Measurements from ENCODE around the gene BRAT1.

Gene BRAT1

DNA sequence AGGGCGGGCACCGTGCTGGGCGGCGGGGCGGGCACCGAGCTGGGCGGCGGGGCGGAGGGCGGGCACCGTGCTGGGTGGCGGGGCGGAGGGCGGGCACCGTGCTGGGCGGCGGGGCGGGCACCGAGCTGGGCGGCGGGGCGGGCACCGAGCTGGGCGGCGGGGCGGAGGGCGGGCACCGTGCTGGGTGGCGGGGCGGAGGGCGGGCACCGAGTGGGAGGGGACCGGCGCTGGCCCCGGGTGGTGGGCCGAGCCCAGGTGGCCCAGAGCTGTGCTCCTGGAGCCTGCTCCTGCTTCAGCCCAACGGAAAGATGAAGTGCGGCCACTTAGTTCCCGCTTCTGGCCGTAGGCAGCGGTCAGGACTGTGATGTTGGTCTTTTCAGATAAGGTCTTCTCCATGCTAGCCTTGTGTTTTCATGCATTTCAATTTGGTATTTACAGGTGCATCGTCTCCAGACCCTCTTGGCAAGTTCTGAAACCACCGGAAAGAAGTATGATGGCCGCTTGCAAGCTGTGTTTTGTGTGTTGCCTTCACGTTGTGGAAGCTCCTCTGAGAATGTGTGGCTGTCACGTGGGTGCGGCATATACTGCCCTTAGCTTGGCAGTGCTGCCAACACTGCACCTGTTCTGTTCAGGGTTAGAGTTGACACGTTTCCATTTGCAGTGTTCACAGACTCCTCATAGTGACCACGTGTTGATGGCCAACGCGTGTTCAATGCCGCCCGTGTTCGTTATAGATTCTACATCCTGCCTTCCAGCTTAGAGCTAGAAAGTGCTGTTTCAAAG, 28.7 kb upstream of the BRAT1 start:
- no peak overlapping the region for H3K4me3 ChIP-seq (ENCODE audit: low read depth, low read length)
- DNase-seq (ENCODE audit: low read depth), result no peak
- TF ChIP-seq, protein P1, sequence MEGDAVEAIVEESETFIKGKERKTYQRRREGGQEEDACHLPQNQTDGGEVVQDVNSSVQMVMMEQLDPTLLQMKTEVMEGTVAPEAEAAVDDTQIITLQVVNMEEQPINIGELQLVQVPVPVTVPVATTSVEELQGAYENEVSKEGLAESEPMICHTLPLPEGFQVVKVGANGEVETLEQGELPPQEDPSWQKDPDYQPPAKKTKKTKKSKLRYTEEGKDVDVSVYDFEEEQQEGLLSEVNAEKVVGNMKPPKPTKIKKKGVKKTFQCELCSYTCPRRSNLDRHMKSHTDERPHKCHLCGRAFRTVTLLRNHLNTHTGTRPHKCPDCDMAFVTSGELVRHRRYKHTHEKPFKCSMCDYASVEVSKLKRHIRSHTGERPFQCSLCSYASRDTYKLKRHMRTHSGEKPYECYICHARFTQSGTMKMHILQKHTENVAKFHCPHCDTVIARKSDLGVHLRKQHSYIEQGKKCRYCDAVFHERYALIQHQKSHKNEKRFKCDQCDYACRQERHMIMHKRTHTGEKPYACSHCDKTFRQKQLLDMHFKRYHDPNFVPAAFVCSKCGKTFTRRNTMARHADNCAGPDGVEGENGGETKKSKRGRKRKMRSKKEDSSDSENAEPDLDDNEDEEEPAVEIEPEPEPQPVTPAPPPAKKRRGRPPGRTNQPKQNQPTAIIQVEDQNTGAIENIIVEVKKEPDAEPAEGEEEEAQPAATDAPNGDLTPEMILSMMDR (IDR thresholded peaks at IDR 0.05; ENCODE audit: low read depth, low read length, missing control alignments), result no peak

DNA sequence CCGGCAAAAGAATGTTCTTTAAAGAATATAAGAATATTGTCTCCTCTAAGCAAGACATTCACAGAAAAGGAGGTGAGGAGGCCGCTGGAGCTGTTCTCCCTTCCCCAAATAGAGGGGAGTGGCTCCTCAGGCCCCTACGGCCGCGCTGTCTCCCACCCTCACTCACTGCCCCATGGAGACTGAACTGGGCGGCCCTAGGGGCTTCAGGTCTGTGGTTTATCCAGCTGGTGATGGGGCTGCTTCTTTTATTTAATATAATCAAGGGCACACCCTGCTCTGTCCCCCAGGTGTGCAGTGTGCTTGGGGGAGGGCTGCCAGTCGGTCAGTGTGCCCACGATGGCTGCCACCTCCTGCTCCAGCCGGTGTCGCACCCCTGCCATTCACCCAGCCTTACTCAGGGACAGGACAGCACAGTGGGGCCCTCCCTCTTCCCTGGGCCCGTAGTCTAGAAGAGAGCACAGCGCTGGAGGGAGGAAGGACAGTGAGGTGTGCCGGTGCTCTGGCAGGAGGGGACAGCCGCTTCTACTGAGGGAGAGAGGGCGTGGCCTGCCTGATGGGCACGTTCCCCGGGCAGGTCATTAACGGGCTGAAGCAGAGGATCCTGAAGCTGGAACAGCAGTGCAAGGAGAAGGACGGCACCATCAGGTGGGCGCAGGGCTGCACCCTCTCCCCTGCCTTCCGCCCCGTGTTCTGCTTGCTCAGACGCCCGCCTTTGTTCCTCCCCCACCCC, 26.8 kb upstream of the BRAT1 start:
- TF ChIP-seq, protein P1 (IDR thresholded peaks at IDR 0.05; ENCODE audit: low read depth, low read length, missing control alignments), result no peak
- no peak overlapping the region for H3K4me3 ChIP-seq (ENCODE audit: low read depth, low read length)
- no peak for DNase-seq (ENCODE audit: low read depth)

DNA sequence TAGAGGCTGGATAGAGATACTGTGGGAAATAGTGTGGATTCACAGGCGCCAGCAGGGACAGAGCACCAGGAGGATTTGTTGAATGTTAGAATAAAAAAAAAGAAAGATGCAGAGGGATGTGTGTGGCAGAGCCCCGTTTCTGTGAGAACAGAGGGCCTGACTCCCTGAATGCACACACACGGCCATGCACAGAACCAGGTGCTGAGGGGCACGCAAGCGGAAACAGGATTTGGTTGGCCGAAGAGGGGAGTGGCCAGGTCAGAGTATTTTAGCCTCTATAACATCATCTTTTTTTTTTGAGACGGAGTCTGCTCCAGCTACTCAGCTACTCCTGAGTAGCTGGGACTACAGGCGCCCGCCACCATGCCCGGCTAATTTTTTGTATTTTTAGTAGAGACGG, 25.3 kb upstream of the BRAT1 start:
- TF ChIP-seq, protein P1 (IDR thresholded peaks at IDR 0.05; ENCODE audit: low read depth, low read length, missing control alignments), result no peak
- H3K4me3 ChIP-seq (ENCODE audit: low read depth, low read length), result no peak overlapping the region
- DNase-seq (ENCODE audit: low read depth), result no peak

DNA sequence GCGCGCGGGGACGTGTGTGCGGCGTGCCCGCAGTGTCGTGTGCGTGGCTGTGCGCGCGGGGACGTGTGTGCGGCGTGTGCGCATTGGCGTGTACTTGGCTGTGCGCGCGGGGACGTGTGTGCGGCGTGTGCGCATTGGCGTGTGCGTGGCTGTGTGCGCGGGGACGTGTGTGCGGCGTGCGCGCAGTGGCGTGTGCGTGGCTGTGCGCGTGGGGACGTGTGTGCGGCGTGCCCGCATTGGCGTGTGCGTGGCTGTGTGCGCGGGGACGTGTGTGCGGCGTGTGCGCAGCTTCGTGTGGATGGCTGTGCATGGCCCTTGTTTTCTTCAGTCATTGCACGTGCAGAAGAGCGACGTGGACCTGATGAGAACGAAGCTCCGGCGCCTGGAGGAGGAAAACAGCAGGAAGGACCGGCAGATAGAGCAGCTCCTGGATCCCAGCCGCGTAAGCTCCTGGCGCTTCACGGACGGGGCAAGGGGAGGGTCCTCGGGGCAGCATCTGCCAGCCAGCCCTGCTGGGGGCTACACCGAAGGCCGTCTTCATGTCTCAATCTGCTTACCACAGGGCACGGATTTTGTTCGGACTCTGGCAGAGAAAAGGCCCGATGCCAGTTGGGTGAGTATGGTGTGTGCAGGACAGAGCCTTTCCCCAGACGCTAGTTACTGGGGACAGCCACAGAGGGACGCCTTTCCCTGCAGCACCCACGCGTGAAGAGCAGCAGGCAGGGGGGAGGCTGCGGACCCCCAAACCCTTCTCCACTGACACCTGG, 22.8 kb upstream of the BRAT1 start:
- no peak overlapping the region for H3K4me3 ChIP-seq (ENCODE audit: low read depth, low read length)
- no peak for DNase-seq (ENCODE audit: low read depth)
- TF ChIP-seq, protein P1 (IDR thresholded peaks at IDR 0.05; ENCODE audit: low read depth, low read length, missing control alignments), result no peak

DNA sequence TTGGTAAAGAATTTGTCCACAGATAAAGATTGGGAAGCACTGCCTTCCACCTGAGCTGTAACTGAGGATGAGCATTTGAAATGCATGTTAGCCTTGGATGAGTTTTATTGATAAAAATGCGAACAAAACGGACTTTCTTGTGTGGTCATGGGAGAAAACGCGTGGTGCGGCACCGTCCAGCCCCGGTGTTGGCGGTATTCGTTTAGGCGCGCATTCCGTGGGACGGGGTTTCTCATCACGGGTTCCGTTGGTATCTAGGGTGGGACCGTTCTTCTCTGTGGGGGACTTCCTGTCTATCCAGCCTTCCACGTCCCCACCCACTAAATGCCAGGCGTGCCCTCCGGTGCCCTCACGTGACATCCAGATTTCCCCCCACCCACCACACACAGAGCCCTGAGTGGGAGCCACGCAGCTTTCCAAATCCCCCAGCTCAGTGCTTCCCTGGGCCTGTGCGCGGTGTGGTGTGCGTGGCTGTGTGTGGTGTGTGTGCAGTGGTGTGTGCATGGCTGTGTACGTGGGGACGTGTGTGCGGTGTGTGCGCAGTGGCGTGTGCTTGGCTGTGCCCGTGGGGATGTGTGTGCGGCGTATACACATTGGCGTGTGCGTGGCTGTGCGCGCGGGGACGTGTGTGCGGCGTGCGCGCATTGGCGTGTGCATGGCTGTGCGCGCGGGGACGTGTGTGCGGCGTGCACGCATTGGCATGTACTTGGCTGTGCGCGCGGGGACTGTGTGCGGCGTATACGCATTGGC, 21.6 kb upstream of the BRAT1 start:
- DNase-seq (ENCODE audit: low read depth), result no peak
- H3K4me3 ChIP-seq (ENCODE audit: low read depth, low read length), result no peak overlapping the region
- TF ChIP-seq, protein P1 (IDR thresholded peaks at IDR 0.05; ENCODE audit: low read depth, low read length, missing control alignments), result no peak

DNA sequence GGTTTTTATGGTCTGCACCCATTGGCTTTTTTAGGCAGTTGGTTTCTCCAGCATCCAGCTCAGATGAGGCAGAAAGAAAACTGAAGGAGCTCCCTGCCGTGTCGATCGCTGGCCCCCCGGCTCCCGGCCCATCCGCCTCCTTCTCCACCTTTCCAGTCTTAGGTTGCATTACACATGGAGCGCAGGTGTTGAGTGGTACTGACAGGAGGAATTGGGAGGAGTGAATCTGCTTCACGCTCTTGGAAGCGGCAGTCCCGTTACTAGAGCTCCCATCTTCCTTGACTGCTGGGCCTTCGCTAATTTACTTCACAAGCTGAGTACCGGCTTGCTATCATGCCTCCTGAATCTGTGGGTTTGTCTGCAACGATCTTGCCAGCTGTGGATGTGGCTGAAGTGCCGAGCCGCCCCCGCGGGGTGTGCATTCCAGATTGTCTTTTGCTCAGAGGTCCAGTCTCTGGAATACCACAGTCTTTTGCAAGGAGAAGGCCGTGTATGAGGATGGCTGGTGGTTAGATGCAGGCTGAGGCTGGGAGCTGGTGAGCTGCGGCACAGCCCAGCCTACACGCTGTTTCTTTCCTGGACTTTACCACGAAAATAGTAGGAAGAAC, 20.5 kb upstream of the BRAT1 start:
- no peak overlapping the region for H3K4me3 ChIP-seq (ENCODE audit: low read depth, low read length)
- TF ChIP-seq, protein P1 (IDR thresholded peaks at IDR 0.05; ENCODE audit: low read depth, low read length, missing control alignments), result no peak
- DNase-seq (ENCODE audit: low read depth), result no peak

All from GM12864 (cell line).